HG03342 (cell line): ENCODE results near the gene RIMBP2.
"Not testable (repeated sequence)": the region's sequence is repeated elsewhere in the genome, so short reads cannot be mapped to it uniquely, and the experiment has no call there.

ENCODE experiments used
- ATAC-seq: cut with Tn5 transposase; IDR thresholded peaks from one replicate; pipeline ENCODE4 v1.9.1; 2021; ENCODE audit warnings: mild to moderate bottlenecking, moderate library complexity; ENCODE audit not compliant: unreplicated experiment

Gene RIMBP2

GRCh38 chr12:130707571-130707891 is 8.6 kb downstream of the RIMBP2 start:
- ATAC-seq, result no peak

GRCh38 chr12:130706885-130707570 is 9.1 kb downstream of the RIMBP2 start:
- no peak for ATAC-seq

- no peak for ATAC-seq
Measured at GRCh38 chr12:130706311-130706710, 9.8 kb downstream of the RIMBP2 start.

GRCh38 chr12:130705178-130705822 is 10.8 kb downstream of the RIMBP2 start:
- no peak for ATAC-seq

DNA sequence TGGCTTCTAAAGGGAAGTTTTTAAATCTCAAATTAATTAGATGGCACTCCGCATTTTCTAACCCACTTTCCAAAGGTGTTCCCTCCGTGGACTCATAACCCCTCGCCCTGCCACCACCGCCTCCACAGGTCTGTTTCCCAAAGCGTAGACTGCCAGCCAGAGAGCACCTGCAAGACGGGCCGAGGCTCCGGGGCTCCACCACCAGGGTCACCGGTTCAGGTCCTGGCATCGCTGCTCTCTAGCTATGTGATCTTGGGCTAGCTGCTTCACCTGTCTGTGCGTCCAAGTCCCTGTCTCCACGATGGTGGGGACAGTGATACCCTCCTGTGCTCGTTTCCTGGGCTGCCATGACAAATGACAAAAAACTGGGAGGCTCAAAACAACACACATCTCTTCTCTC is 11.5 kb downstream of the RIMBP2 start:
- no peak for ATAC-seq

DNA sequence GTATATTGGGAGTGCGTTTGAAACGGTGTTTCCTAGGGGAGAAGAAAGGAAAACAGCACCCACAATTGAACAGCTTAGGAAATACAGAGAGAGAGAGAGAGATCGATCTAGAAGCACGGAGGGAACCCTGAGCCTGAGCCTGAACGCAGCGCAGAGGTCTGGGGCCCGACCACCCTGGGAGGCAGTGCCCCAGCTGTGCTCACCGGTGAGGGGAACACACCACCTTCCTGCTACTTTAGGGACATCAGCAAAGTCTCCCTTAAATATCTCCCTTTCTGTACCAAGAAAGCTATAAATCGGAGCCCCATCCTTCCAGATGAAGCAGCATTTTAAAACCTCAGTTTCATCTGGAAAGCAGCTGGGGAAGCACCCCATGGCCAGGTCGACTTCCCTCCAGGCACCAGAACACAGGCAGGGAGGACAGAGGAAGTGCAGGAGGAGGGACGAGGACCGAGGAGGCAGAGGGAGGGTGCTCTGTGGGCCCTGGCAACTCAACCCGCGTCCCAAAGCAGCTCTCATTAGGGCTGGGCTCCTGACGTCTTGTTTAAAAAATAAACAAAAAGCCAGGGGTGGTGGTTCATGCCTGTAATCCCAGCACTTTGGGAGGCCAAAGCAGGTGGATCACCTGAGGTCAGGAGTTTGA is 12.2 kb downstream of the RIMBP2 start:
- ATAC-seq, result no peak

- ATAC-seq, result no peak
Measured at GRCh38 chr12:130702966-130703732, 12.9 kb downstream of the RIMBP2 start.

DNA sequence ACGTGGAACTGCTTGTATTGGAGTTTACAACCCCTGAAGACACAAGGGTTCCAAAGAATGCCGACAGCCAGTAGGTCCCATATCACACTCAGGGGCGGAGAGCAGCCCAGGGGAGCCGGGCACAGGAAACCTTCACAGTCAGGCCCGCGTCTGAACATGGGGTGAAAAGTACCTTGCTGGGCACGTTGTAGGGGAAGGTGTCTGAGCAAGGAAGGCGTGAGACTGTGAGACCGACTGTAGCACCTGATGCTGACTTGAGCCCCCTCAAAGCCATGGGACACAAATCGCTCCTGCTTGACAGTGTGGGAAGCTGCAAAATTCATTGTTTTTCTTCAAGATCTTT is 14.7 kb downstream of the RIMBP2 start:
- no peak for ATAC-seq

GRCh38 chr12:130700492-130701401 is 15.4 kb downstream of the RIMBP2 start:
- ATAC-seq, result no peak

GRCh38 chr12:130698106-130698505 is 18.0 kb downstream of the RIMBP2 start:
- ATAC-seq, result no peak

GRCh38 chr12:130696379-130697100 is 19.6 kb downstream of the RIMBP2 start:
- no peak for ATAC-seq

- ATAC-seq, result no peak
Measured at GRCh38 chr12:130695061-130695460, 21.0 kb downstream of the RIMBP2 start.

DNA sequence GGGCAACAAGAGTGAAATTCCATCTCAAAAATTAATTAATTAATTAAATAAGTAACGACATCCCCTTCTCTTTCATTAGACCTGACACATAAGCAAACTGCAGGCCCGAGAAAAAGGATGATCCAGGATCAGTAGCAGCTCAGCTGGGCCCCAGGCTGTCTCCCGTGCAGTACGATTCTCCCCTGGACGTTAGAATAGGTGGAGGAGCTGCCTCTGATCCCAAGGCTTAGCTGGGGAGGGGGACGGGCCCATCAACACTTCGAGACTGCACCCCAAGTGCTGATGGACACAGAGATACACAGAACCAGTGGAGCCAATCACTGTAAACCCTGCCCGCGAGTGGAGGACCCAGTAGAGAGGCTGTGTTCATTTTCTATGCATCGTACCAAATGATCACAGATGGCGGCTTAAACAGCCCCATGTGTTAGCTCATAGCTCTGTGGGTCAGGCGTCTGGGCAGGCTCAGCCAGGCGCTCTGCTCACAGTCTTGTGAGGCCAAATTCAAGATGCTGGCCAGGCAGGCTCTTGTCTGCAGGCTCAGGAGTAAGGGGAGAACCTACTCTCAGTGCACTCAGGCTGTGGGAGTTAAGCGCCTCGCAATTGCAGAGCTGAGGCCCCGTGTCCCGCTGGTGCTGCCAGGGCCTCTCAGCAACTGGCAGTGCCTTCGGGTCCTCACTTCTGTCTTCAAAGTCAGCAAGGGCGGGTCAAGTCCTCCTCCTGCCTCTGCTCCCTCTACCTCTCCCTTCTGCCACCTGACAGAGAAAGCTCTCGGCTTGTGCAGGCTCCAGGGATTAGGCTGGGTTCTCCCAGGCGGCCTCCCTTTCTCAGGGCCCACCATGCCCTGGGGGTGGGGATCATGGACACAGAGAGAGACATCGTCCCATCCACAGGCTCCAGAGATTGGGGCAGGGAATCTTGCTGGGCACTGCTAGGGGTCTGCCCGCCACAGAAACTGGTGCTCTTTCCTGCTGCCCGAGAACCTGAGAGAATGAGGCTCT is 26.4 kb downstream of the RIMBP2 start:
- no peak for ATAC-seq

DNA sequence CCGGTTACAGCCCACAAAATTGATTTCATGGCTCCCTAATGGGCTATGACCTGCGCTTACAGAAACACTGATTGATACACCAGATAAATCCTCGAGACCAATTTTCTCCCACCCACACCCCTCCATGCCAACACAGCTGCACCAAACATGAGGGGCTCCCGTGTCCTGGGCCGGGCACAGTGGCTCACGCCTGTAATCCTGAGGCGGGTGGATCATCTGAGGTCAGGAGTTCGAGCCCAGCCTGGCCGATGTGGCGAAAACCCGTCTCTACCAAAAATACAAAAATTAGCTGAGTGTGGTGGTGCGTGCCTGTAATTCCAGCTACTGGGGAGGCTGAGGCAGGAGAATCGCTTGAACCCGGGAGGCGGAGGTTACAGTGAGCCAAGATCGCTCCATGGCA is 27.1 kb downstream of the RIMBP2 start:
- not testable (repeated sequence) for ATAC-seq

GRCh38 chr12:130687796-130688778 is 28.0 kb downstream of the RIMBP2 start:
- ATAC-seq, result no peak

- ATAC-seq, result no peak
Measured at GRCh38 chr12:130687190-130687589, 28.9 kb downstream of the RIMBP2 start.

GRCh38 chr12:130686511-130686991 is 29.5 kb downstream of the RIMBP2 start:
- ATAC-seq, result no peak
